H1 (cell line): Measurements from ENCODE around the gene PSMB4.

ENCODE experiments used
- CTCF ChIP-seq, 3 experiments: IDR thresholded peaks; 1 replicate in 2 of 3; 2 replicates in 1 of 3; pipeline versions ENCODE4 v1.5.1 to v1.6.1; 2011; ENCODE audit warnings: low read length in 3 of 3, mild to moderate bottlenecking in 3 of 3, inconsistent platforms in 2 of 3, low read depth in 1 of 3, moderate library complexity in 1 of 3; ENCODE audit not compliant: insufficient read depth in 1 of 3; ENCODE audit errors: control extremely low read depth in 1 of 3
- EZH2 ChIP-seq: fragments of 200-600 bp; sonication (generic); IDR thresholded peaks from 2 replicates; pipeline ENCODE4 v1.7.1; 2012; ENCODE audit warnings: low read depth, mild to moderate bottlenecking, moderate library complexity, low read length, inconsistent platforms; ENCODE audit not compliant: severe bottlenecking
- FOSL1 ChIP-seq: IDR thresholded peaks from 2 replicates; pipeline ENCODE4 v1.6.1; 2011; ENCODE audit warnings: mild to moderate bottlenecking, low read depth, low read length, moderate library complexity; ENCODE audit not compliant: insufficient read depth
- GABPA ChIP-seq: IDR thresholded peaks from 2 replicates; pipeline ENCODE4 v1.6.1; 2011; ENCODE audit warnings: mild to moderate bottlenecking, low read length, moderate library complexity, borderline replicate concordance; ENCODE audit not compliant: insufficient read depth
- JUN ChIP-seq: IDR thresholded peaks from 2 replicates; pipeline ENCODE4 v1.6.1; 2011; ENCODE audit warnings: low read depth, mild to moderate bottlenecking, improper control_type of control experiment, low read length
- NRF1 ChIP-seq: IDR thresholded peaks from 2 replicates; pipeline ENCODE4 v1.6.1; 2011; ENCODE audit warnings: mild to moderate bottlenecking, low read depth, low read length, improper control_type of control experiment
- RAD21 ChIP-seq, 2 experiments: IDR thresholded peaks in 1 of 2; conservative IDR thresholded peaks in 1 of 2; 2 replicates each; pipeline ENCODE4 v1.6.1; 2011; ENCODE audit warnings: low read depth in 2 of 2, low read length in 2 of 2, improper control_type of control experiment in 1 of 2, inconsistent platforms in 1 of 2, mild to moderate bottlenecking in 1 of 2, moderate library complexity in 1 of 2
- RFX5 ChIP-seq: IDR thresholded peaks from 2 replicates; pipeline ENCODE4 v1.6.1; 2011; ENCODE audit warnings: low read depth, low read length, improper control_type of control experiment, borderline replicate concordance
- SP1 ChIP-seq: IDR thresholded peaks from 2 replicates; pipeline ENCODE4 v1.6.1; 2011; ENCODE audit warnings: low read depth, low read length
- USF2 ChIP-seq: IDR thresholded peaks from 2 replicates; pipeline ENCODE4 v1.6.1; 2011; ENCODE audit warnings: low read length, improper control_type of control experiment
- ZNF274 ChIP-seq: IDR thresholded peaks from 2 replicates; pipeline ENCODE4 v1.7.0; 2012; ENCODE audit warnings: low read length, borderline replicate concordance; ENCODE audit errors: extremely low read depth

GRCh38 chr1:151373196-151373595 lies 26.2 kb upstream of the PSMB4 start:
- TF ChIP-seq FOSL1 (no peak), CTCF (IDR thresholded peaks at IDR 0.05; ENCODE audit: control extremely low read depth in 1 of 3, insufficient read depth in 1 of 3, low read depth in 1 of 3, low read length in 3 of 3) (no peak), EZH2 (no peak), RAD21 (IDR thresholded peaks at IDR 0.05 in 1 of 2, conservative IDR thresholded peaks at IDR 0.05 in 1 of 2; ENCODE audit: low read depth in 2 of 2, low read length in 2 of 2) (no peak), GABPA (no peak), RFX5 (no peak), JUN (no peak), USF2 (no peak), ZNF274 (no peak), SP1 (no peak), NRF1 (no peak)
